NCI-H510A (cell line): ENCODE results near the gene PPCDC.
"Not testable (repeated sequence)": the region's sequence is repeated elsewhere in the genome, so short reads cannot be mapped to it uniquely, and the experiment has no call there.

ENCODE experiments used
- DNase-seq: peaks from one replicate; lab custom pipeline; 2025; lab: John Stamatoyannopoulos, UW

PPCDC gene

GRCh38 chr15:75067123-75067830 lies 43.9 kb downstream of the PPCDC start:
- DNase-seq: no peak

GRCh38 chr15:75068748-75069147 lies 45.4 kb downstream of the PPCDC start:
- no peak for DNase-seq

- DNase-seq: no peak
Observed at GRCh38 chr15:75069301-75069925, 46.0 kb downstream of the PPCDC start.

- DNase-seq: no peak
Observed at GRCh38 chr15:75070674-75071073, 47.3 kb downstream of the PPCDC start.

- DNase-seq: no peak
Observed at GRCh38 chr15:75073197-75073596, 49.8 kb downstream of the PPCDC start.

- DNase-seq: no peak
Observed at GRCh38 chr15:75076277-75076676, 52.9 kb downstream of the PPCDC start.

- not testable (repeated sequence) for DNase-seq
Observed at GRCh38 chr15:75077551-75077961, 54.2 kb downstream of the PPCDC start.

- DNase-seq: no peak
Observed at GRCh38 chr15:75081150-75081549, 57.8 kb downstream of the PPCDC start.

- DNase-seq: no peak
Observed at GRCh38 chr15:75082689-75083088, 59.3 kb downstream of the PPCDC start.

GRCh38 chr15:75085708-75086107 lies 62.3 kb downstream of the PPCDC start:
- not testable (repeated sequence) for DNase-seq

- no peak for DNase-seq
Observed at GRCh38 chr15:75089456-75090387, 66.3 kb downstream of the PPCDC start.

GRCh38 chr15:75090388-75090734 lies 67.0 kb downstream of the PPCDC start:
- no peak for DNase-seq

GRCh38 chr15:75091814-75092213 lies 68.4 kb downstream of the PPCDC start:
- DNase-seq: no peak

GRCh38 chr15:75094961-75095478 lies 71.6 kb downstream of the PPCDC start:
- not testable (repeated sequence) for DNase-seq

- no peak for DNase-seq
Observed at GRCh38 chr15:75095594-75095993, 72.2 kb downstream of the PPCDC start.

- no peak for DNase-seq
Observed at GRCh38 chr15:75097939-75098338, 74.5 kb downstream of the PPCDC start.

GRCh38 chr15:75098404-75098803 lies 75.0 kb downstream of the PPCDC start:
- no peak for DNase-seq
